ENCODE results near the gene ILKAP. TPM values are rescaled to one million over a fixed set of nuclear protein-coding genes. Genes with fewer than 3 reads are reported as not detected.

The ILKAP gene
- total RNA-seq, 1 experiment from 2014 or later, result 20.2 TPM

DNA sequence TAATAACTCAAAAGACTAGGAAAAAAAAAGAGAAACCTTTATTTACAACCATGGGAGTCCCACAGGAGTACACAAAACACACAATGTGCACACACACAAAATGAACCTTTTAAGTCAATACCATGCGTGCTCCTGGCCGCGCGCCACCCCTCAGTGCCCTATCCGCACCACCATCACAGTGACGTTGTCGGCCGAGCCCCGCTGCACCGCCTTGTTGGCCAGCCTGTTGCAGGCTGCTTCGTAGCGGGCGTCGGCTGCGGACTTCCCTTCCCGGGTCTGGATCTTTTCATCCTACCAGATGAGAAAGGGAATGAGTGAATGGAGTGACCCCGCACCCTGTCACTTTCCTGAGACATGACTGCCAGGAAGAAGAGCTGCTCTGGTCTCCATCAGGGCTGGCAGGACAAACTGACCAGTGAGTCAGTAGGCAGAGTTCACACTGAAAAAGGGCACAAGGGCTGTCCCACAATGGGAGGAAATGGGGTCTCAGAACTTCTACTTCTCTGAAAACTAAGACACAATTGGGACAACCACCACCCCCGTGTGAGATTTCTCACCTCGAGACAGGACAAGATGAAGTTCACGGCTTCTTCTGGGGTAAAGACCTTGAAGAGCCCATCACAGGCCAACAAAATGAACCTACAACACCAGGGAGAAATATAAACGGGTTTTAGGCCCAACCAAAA, 33.0 kb downstream of the ILKAP start:
- H3K36me3 ChIP-seq, result peaks cover 78% of the 10 kb centered on the region
- H3K4me3 ChIP-seq, result no peak overlapping the region
- peak in 1 of 2 experiments; percentile 44 for DNase-seq (ENCODE audit: low read depth in 1 of 2, low spot score in 2 of 2)
- no peaks in the 10 kb centered on the region for H3K27me3 ChIP-seq (replicated peaks)
- H3K27ac ChIP-seq, result peak overlapping the region; percentile 89
- no peaks in the 10 kb centered on the region for H3K9me3 ChIP-seq (replicated peaks)
- peaks cover 45% of the 10 kb centered on the region for H3K4me1 ChIP-seq (replicated peaks)

- Histone ChIP-seq H3K36me3 (peaks cover 70% of the 10 kb centered on the region), H3K27ac (peak overlapping the region; percentile 89), H3K9me3 (replicated peaks) (no peaks in the 10 kb centered on the region), H3K27me3 (replicated peaks) (no peaks in the 10 kb centered on the region), H3K4me1 (replicated peaks) (peaks cover 45% of the 10 kb centered on the region), H3K4me3 (no peak overlapping the region)
- DNase-seq (ENCODE audit: low read depth in 1 of 2, low spot score in 2 of 2), result peak; percentile 66 to 74
These were observed 33.7 kb downstream of the ILKAP start for GRCh38 chr2:238169708-238170251.

DNA sequence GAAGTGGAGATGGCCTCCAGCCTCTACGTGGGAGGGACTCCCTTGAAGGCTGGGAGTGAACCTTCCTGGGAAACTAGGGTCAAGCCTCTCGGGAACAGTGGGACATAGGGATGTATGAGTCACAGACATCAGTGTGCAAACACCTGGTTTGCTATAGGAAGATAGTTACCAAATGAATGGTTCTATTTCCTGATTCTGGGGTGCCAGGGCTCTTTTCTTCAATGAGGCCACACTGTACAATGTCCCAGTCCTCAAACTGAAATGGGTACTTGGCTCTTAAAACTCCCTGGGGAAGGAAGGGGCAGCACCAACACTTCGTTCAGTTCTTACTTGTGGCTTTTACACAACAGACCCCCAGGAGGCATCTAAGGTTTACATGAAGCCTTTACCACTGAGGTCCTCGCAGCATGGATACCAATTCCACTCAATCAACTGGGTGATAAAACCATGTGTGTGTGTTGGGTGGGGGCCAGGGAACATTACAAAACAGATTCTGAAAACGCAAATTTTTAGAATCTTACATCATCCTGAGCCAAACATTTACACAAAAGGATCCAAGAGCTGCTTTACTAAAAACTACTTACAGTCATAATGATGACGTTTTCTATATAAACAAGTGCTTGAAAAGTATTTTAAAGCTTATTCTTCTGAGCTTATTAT, 34.3 kb downstream of the ILKAP start:
- peak; percentile 81 to 82 for DNase-seq (ENCODE audit: low read depth in 1 of 2, low spot score in 2 of 2)
- Histone ChIP-seq H3K4me1 (replicated peaks) (peaks cover 45% of the 10 kb centered on the region), H3K27me3 (replicated peaks) (no peaks in the 10 kb centered on the region), H3K36me3 (peaks cover 64% of the 10 kb centered on the region), H3K27ac (peak overlapping the region; percentile 89), H3K9me3 (replicated peaks) (no peaks in the 10 kb centered on the region), H3K4me3 (no peak overlapping the region)

GRCh38 chr2:238168196-238169047, 35.1 kb downstream of the ILKAP start:
- DNase-seq (ENCODE audit: low read depth in 1 of 2, low spot score in 2 of 2), result no peak
- peaks cover 57% of the 10 kb centered on the region for H3K36me3 ChIP-seq
- H3K27me3 ChIP-seq (replicated peaks), result no peaks in the 10 kb centered on the region
- no peaks in the 10 kb centered on the region for H3K9me3 ChIP-seq (replicated peaks)
- H3K27ac ChIP-seq, result peak overlapping the region; percentile 89
- H3K4me1 ChIP-seq (replicated peaks), result peaks cover 49% of the 10 kb centered on the region
- no peak overlapping the region for H3K4me3 ChIP-seq

DNA sequence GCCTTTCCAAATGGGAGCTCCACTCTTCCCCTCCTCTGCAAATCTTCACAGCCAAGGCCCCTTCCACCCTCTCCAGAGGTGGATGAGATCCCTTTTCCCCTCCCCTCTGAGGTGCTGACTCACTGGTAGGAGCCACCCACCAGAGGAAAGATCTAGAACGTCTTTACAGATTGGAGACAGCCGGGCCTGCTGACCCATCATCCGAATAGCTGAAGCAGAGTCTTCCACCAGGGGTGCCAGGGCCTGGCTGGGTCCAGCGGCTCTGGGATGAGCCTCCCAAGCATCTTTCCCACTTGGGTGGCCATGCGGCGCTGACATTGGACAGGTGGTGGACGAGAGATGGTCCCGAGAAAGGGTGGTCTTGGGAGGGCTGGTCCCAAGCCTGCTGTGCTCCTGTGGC, 35.7 kb downstream of the ILKAP start:
- H3K4me1 ChIP-seq (replicated peaks), result peaks cover 52% of the 10 kb centered on the region
- DNase-seq (ENCODE audit: low read depth in 1 of 2, low spot score in 2 of 2), result peak in 1 of 2 experiments; percentile 43
- H3K9me3 ChIP-seq (replicated peaks), result no peaks in the 10 kb centered on the region

DNA sequence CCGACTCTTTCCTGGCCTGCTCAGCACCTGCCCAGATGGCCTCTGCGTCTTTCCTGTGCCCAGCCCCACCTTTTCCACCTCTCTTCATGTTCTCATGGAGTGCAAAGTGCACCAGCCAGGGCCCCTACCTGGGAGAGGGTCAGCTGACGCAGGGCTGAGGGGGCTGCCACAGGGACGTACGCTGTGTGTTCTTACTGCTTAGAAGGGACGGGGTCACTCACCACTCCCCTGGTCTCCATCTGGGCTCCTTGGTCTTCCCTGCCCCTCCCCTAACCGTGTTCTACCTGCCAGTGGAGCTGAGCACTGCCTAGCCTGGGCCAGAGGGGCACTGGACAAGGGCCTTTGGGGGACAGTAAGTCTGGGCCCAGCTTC, 36.2 kb downstream of the ILKAP start:
- DNase-seq (ENCODE audit: low read depth in 1 of 2, low spot score in 2 of 2), result no peak
- no peaks in the 10 kb centered on the region for H3K27me3 ChIP-seq (replicated peaks)
- peaks cover 50% of the 10 kb centered on the region for H3K4me1 ChIP-seq (replicated peaks)
- no peak overlapping the region for H3K4me3 ChIP-seq
- no peak overlapping the region for H3K27ac ChIP-seq
- peaks cover 46% of the 10 kb centered on the region for H3K36me3 ChIP-seq
- H3K9me3 ChIP-seq (replicated peaks), result no peaks in the 10 kb centered on the region

More for the DNA sequence above, 35.7 kb downstream of the ILKAP start:
- no peak overlapping the region for H3K4me3 ChIP-seq
- no peaks in the 10 kb centered on the region for H3K27me3 ChIP-seq (replicated peaks)
- no peak overlapping the region for H3K27ac ChIP-seq
- peaks cover 50% of the 10 kb centered on the region for H3K36me3 ChIP-seq

DNA sequence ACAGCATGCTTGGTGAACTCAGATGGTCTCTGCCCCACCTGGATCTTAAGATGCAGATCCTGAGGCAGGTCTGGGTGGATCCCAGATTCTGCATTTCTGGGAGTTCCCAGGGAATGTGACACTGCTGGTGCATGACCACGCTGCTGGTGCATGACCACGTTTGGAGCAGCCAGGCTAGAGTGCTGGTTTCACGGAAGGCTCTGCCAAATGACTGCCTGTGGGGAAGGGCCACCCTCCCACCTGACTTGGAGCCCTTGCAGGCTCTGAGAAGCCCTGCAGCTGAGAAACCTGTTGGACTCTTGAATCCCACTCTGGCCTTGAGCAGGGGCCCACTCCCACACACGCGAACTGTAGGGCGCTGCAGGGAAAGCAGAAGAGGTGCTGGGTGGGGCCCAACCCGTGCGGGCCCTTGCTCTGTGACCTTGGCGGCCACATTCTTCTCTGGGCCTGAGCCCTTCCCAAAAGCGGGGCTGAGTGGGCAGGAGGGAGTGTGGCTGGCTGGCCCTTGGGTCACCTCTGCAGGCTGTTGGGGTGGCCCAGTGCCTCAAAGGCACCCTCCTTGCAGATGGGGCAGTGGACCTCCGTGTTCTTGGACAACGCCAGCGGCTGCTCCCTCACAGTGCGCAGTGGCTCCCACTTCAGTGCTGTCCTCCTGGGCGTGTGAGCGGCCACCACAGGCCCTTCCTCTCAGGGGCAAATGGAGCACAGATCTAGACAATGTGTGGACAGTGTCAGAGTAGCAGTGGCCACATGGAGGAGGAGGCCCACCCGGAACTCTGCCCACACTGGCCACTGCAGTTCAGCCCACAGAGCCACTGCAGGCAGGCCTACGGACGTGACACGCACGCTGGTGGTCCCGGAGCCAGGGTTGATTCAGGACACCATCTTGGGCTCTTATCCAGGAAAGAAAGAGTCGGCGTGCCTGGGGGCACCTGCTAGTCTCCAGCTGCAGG, 36.8 kb downstream of the ILKAP start:
- Histone ChIP-seq H3K36me3 (peaks cover 39% of the 10 kb centered on the region), H3K9me3 (replicated peaks) (no peaks in the 10 kb centered on the region), H3K4me1 (replicated peaks) (peaks cover 46% of the 10 kb centered on the region), H3K27me3 (replicated peaks) (no peaks in the 10 kb centered on the region), H3K27ac (no peak overlapping the region), H3K4me3 (no peak overlapping the region)
- no peak for DNase-seq (ENCODE audit: low read depth in 1 of 2, low spot score in 2 of 2)

GRCh38 chr2:238165288-238165921, 38.1 kb downstream of the ILKAP start:
- DNase-seq (ENCODE audit: low read depth in 1 of 2, low spot score in 2 of 2), result no peak
- H3K27me3 ChIP-seq (replicated peaks), result no peaks in the 10 kb centered on the region
- peaks cover 36% of the 10 kb centered on the region for H3K4me1 ChIP-seq (replicated peaks)
- no peak overlapping the region for H3K27ac ChIP-seq
- H3K9me3 ChIP-seq (replicated peaks), result no peaks in the 10 kb centered on the region
- no peak overlapping the region for H3K4me3 ChIP-seq
- peaks cover 28% of the 10 kb centered on the region for H3K36me3 ChIP-seq

GRCh38 chr2:238164906-238165287, 38.6 kb downstream of the ILKAP start:
- Histone ChIP-seq H3K9me3 (replicated peaks) (no peaks in the 10 kb centered on the region), H3K4me1 (replicated peaks) (peaks cover 34% of the 10 kb centered on the region), H3K36me3 (peaks cover 23% of the 10 kb centered on the region), H3K27me3 (replicated peaks) (no peaks in the 10 kb centered on the region), H3K4me3 (no peak overlapping the region), H3K27ac (no peak overlapping the region)
- no peak for DNase-seq (ENCODE audit: low read depth in 1 of 2, low spot score in 2 of 2)

DNA sequence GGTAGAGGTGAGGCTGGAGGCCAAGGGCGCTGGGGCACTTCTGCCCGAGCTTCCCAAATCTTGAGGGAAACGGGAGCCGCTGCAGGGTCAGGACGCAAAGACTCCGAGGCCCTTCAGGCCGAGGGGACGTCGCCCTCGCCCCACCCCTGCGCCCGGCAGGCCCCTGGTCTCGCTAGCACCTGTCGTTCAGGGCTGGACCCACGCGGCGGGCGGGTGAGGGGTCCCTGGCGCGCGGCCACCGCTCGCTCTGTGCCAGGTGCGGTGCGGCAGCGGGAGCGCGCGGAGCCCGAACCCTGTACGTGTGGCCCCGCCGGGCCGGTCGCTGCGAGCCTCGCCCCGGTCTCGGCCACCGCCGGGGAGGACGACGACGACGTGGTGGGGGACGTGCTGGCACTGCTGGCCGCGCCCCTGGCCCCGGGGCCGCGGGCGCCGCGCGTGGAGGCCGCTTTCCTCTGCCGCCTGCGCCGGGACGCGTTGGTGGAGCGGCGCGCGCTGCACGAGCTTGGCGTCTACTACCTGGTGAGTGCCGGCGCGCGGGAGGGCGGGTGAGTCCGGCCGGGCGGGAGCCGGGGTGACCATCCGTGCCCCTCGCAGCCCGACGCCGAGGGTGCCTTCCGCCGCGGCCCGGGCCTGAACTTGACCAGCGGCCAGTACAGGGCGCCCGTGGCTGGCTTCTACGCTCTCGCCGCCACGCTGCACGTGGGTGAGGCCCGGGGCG, 39.9 kb downstream of the ILKAP start:
- H3K27me3 ChIP-seq (replicated peaks), result no peaks in the 10 kb centered on the region
- H3K27ac ChIP-seq, result no peak overlapping the region
- no peaks in the 10 kb centered on the region for H3K9me3 ChIP-seq (replicated peaks)
- peaks cover 30% of the 10 kb centered on the region for H3K4me1 ChIP-seq (replicated peaks)
- no peak for DNase-seq (ENCODE audit: low read depth in 1 of 2, low spot score in 2 of 2)
- peaks cover 15% of the 10 kb centered on the region for H3K36me3 ChIP-seq
- no peak overlapping the region for H3K4me3 ChIP-seq

DNA sequence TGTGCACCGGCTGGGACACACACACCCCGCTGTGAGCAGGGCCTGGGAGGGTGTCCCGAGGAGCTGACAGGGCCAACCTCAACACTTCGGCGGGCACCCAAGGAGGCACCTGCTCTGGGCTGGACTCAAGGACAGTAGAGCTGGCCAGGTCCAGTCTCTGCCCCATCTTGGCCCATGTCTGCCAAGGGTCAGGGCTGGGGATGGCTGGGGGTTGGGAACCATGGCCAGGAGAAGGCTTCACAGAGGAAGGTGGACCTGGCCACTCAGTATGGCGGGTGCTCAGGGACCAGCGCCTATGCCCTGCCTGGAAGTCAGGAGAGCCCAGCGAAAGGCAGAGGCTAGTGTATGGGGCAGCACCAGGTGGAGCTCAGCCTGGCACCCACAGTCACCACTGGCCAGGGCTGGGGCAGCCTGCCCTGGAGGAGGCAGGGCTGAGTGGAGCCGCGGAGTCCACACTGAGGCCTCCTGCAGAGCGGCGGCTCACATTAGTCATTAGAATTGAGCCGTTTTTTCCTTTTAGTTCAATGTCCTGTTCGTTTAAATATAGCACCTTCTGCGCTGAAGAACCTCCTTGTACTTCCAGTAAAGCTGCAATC, 40.6 kb downstream of the ILKAP start:
- Histone ChIP-seq H3K36me3 (peaks cover 8% of the 10 kb centered on the region), H3K27ac (no peak overlapping the region), H3K9me3 (replicated peaks) (no peaks in the 10 kb centered on the region), H3K4me1 (replicated peaks) (peaks cover 23% of the 10 kb centered on the region), H3K4me3 (no peak overlapping the region), H3K27me3 (replicated peaks) (no peaks in the 10 kb centered on the region)
- DNase-seq (ENCODE audit: low read depth in 1 of 2, low spot score in 2 of 2), result no peak
